T1000 (cell line): ENCODE results near the gene IL18R1.
"Not testable (repeated sequence)": the region's sequence is repeated elsewhere in the genome, so short reads cannot be mapped to it uniquely, and the experiment has no call there.

Source experiments
- DNase-seq: peaks from one replicate; lab custom pipeline; 2025; ENCODE audit warnings: mixed read lengths; lab: John Stamatoyannopoulos, UW

The IL18R1 gene, protein sequence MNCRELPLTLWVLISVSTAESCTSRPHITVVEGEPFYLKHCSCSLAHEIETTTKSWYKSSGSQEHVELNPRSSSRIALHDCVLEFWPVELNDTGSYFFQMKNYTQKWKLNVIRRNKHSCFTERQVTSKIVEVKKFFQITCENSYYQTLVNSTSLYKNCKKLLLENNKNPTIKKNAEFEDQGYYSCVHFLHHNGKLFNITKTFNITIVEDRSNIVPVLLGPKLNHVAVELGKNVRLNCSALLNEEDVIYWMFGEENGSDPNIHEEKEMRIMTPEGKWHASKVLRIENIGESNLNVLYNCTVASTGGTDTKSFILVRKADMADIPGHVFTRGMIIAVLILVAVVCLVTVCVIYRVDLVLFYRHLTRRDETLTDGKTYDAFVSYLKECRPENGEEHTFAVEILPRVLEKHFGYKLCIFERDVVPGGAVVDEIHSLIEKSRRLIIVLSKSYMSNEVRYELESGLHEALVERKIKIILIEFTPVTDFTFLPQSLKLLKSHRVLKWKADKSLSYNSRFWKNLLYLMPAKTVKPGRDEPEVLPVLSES

DNA sequence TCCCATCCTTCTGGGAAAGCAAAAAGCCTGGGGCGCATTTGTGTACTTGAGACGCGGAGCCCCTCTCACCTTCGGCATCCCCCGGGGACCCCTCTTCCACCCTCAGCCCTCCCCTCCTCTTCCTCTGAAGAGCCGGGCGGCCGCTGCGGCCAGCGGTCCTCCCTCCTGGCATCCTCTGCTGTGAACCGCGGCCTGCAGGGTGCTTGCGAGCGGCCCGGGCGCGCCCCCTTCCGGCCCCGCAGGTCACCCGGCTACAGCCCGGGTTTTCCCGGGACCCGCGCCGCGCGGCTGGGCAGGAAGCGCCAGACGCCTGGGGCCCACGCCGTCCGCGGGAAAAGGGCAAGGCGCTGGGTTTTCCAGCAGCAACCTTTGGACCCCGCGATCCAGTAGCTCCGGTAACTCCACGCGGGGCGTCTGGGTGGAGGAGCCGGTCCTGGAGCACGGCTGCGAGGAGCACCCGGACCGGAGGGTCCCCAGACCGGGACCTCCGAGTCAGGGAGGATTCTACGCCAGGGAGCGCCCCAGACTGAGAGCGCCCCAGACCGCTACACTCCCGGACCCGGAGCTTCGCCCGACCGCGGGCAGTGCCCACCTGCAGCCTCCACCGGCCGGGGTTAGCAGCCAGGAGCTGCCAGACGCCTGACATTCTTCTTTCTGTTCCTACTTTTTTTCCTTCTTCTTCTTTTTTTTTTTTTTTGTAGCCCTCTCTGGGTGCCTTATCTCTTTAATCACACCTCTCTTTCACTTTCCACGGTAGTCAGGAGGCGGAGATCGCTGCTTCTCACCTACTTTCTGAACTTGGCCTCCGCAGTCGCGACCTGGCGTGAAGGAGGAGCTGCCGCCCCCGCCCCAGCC, at the start of gene IL18R1:
Gene IL18R1, plus strand, starts transcription at position 271 of the 855 bp plus-strand sequence. CDS start 6,865 bp downstream, outside the sequence.
- DNase-seq = peak; percentile 63

DNA sequence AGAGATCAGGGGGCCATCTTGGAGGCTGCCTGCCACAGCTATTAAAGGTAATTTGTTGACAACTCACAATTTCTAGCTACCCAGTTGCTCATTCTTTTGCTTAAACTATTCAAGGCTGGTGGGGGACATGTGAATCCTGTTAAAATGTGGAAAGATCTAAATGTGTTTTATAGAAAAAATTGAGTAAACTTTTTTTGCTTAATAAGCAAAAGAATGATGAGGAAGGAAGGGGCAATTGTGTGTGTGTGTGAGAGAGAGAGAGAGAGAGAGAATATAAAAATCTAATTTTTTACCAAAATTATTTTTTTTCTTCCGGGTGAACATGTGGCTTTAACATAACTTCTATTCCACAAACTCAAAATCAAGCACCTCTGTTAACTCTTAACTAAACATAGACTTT, 49.5 kb upstream of the IL18R1 start:
- no peak for DNase-seq

DNA sequence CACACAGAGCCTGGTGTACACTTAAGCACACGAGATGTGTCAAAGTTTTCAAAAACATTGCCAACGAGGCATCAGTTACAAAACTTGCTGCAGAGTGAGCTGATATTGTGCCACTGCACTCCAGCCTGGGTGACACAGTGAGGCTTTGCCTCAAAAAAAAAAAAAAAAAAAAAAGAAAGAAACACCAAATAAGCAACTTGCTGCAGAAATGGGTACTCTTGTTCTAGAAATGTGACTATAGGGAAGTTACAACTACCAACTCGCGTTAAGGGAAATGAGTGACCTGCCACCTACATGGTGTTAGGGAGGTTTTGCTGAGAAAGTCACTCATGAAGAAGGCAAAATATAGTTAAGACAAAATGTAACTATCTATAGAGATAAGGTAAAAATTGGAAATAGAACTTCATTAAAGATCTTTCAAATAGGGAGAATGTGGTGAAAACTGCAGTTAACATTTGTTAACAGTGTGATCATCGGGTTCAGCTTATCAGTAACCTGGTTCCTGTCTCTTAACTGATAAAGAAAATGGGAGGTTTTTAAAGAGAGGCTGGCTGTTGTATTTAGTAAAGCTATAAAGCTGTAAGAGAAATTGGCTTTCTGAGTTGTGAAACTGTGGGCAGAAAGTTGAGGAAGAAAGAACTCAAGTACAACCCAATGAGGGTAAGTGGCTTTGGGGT, 44.5 kb upstream of the IL18R1 start, which contains the start of gene IL1RL1:
Gene IL1RL1, plus strand, starts transcription at position 600 of the 677 bp plus-strand sequence. CDS start 26,702 bp downstream, outside the sequence.
- no peak for DNase-seq

DNA sequence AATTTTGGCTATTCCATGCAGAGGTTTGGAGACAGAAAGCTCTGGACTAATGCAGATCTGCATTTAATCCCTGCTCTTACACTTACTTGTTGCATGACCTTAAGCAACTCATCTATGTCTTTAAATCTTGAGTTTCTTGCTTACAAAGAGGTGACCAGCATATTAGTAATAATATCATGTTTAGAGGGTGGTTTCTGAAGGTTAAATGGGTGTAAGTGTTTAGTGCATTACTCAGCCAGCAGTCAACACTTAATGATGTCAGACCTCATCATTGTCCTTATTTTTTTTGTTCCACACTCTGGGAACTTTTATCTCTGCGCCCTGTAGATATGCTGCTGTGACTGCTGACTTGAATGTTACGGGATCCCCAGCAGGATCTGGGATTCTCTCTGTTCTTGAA, 42.6 kb upstream of the IL18R1 start:
- DNase-seq = no peak

DNA sequence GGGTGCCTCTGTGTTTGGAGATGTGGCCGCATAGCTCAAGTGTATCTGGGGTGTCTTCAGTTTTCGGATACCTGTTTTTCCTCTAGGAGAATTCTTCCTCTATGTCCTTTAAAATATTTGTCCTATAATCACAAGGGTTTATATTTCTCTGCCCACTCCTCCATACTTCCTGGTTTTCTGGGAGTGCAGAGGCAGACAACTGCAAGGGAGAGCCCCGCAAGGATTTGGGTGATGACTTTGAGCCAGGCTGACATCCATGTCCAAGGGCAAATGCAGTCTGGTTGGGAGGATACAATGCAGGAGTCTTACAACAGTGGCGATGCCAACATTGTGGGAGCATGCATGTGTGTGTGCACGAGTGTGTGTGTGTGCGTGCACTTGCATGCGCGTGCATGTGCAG, 42.1 kb upstream of the IL18R1 start:
- DNase-seq = no peak

DNA sequence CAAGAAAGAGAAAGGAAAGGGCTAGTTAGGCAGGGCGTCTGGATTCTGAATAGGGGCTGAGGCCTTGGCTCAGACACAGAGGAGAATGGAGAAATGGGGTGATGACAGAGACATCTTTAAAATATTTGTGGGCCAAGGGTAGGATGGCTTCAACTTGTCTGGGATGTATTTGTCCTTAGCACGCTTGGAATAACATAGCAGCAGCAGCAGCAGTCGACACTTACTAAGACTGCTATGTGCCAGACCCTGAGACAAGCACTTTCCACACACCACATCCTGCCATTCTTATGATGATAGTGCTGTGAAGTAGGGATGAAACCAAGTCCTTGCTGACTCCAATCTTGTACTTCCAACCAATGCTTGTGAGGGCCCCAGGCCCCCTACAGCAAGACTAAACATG, 41.6 kb upstream of the IL18R1 start:
- DNase-seq = no peak

DNA sequence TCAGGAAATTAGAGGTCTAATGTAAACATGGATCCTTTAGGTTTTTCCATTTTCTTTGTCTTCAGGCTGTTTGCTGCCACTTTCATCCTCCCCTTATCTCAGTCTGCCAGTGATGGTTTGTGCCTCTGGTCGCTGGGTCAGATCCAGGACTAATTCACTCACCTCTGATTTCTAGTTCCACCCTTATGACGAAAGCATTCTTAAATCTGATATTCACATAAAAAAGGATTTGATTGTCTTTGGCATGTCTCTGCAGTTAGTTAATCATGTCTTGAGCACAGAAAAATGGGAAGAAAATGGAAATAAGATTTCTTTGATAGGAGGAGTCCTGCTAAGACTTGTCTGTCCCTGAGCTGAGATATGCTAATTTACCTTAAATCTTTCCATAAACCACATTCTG, 39.7 kb upstream of the IL18R1 start:
- no peak for DNase-seq

DNA sequence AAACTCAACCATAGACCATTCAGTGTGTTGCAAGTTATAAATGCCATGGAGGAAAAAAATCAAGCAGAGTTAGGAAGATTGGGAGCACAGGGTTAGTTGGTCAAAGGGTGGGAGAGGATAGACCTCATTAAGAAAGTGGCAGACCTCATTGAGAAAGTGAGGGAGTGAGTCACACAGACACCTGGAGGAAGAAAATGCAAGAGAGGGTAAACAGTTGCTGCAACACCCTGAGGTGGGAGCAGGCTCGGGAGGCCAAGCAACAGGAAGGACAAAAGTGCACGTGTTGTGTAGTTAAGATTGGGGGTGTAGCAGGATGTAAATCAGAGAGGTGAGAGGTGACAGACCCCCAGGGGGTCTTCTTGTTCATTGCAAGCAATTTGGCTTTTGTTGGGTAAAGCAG, 37.9 kb upstream of the IL18R1 start:
- no peak for DNase-seq

DNA sequence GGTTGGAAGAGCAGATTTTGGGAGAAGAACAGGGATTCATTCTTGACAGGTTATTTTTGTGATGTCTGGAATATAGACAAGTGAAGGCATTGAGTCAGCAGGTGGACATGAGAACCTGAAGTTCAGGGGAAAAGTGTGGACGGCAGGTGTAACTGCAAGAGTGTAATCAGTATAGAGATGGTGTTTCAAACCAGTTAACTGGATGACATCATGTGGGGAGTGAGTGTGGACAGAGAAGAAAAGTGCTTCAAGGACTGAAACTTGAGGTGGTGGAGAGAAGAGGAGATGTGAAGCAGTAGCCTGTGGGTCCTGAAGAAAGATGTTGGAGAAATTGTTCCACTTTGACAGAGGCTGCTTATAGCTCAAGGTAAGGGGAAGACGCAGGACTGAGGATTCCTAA, 37.2 kb upstream of the IL18R1 start:
- DNase-seq = no peak

DNA sequence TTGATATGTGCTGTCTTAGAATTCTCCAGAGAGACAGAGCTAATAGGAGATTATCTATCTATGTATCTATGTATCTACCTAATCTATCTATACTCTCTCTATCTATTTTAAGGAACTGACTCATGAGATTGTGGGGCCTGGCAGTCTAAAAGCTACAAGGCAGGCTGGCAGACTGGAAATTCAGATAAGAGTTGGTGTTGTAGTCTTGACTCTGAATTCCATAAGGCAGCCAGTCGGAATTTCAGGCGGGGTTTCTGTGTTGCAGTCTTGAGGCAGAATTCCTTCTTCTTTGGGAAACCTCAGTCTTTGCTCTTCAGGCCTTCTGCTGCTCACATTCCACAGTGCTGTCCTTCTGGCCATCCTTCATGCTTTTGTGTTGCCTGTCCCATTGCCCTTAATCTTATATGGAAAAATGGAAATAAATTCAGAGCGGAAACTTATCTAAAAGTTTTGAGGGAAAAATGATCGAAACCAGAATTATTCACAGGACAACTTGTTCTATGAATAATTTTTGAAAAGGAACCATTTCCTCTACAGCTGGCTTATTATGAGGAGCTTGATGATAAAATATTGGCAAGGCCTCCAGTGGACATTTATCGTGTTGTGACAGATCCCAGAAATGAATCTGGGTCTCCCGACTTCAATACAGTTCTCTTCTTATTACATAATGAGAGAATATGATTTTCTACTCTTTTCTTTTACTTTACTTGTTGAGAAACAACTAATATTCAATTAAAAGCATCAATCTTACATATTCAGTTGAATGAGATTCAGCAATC, 33.5 kb upstream of the IL18R1 start:
- DNase-seq = no peak

DNA sequence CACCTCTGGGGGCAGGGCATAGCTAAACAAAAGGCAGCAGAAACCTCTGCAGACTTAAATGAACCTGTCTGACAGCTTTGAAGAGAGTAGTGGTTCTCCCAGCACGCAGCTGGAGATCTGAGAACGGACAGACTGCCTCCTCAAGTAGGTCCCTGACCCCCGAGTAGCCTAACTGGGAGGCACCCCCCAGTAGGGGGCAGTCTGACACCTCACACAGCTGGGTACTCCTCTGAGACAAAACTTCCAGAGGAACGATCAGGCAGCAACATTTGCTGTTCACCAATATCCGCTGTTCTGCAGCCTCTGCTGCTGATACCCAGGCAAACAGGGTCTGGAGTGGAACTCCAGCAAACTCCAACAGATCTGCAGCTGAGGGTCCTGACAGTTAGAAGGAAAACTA, 30.7 kb upstream of the IL18R1 start:
- DNase-seq = not testable (repeated sequence)

DNA sequence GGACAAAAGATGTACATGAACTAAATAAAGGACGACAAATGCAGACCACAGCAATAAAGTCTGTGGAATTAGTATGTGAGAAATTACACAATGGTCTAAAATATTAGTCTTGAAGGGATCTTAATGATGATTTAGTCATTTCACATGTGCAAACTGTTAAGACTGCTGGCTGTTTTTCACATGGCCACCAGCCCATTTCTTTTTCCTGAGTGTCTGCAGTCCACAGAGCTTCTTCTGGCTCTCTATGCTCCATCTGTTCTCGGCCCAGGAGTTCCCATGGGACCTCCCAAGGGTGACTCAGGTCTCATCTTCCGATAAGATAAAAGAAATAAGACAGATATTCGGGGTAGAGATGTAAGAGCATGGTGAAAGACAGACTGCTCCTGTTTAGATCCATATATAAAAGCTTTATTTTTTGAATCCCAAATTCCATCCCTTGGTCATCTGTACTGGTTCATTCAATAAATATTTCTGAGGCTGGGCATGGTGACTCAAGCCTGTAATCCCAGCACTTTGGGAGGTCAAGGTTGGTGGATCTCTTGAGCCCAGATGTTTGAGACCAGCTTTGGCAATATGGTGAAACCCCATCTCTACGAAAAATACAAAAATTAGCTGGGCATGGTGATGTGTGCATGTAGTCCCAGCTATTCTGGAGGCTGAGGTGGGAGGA, 24.1 kb upstream of the IL18R1 start:
- no peak for DNase-seq

DNA sequence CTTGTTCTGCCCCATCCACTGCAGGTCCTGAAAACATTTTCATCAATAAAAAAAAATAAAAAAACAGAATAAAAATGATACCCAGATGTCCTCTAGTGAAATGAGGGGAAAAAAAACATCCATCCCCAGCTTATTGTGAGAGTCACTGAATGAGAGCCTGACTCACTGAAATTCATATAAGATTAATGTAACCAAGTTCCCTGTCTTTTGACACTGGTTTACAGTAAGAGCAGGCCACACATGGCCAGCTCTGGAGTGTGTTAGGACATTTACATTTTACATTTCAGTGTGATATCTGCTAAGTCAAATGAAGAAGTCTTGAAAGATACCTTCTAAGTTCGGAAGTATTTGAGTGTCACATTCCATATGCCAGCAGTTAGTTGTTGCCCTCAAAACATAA, 21.1 kb upstream of the IL18R1 start:
- no peak for DNase-seq

DNA sequence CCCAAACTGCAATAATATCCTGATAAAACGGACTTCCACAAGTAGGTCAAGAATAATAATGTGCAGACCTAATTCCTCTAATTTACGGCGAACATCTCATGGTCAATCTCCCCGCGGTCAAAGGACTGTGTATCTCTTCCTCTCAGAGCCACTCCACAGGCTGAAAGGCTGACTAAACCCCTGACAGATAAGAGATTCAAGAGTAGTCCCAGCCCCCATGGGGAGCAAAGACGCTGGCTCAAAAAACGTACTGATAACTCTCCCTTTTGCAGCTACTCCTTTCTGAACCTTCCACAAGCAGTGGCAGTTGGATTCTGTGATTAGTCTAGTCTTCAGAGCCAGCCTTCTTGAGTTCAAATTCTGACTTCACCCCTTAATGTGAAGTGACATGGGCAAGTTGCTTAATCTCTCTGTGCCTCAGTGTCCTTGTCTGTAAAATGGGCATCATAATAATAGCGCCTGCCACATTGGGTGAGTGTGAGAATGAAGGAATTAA, 19.7 kb upstream of the IL18R1 start:
- no peak for DNase-seq

DNA sequence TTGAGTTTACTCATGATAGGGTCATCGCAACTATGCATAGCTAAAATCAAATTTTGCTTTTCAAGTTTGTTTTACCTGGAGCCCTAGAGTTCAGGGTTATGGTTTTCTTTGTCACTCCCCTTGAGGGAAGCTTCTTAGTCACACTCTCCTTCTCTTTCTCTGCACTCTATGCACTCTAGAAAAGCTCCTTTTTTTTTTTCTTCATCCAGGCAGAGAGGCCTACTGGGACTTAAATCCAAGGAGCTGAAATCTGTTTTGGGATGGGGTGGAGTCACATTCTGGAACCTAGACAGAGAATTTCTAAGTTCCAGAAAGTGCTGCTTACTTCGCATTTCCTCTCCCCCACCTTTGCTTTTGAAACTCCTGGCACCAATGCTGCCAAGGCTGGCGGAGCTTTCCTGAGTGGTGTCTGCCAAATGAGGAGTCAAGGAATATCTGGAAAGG, 19.1 kb upstream of the IL18R1 start:
- no peak for DNase-seq

DNA sequence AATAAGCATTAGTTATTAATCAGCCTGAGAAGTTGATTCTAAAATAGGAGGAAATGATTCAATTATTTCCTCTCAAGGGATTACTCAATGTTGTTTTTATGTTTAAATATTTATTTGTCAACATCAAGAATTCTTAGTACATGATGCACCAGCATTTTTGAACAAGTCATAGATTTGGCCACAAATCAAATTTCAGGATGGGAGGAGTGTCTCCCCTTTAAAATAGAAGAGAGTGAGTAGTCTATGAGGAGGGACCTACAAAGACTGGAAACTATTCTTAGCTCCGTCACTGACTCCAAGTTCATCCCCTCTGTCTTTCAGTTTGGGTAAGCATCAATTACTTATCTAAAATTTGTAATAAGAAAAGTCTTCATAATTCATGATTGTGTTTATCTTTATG, 18.6 kb upstream of the IL18R1 start:
- no peak for DNase-seq

DNA sequence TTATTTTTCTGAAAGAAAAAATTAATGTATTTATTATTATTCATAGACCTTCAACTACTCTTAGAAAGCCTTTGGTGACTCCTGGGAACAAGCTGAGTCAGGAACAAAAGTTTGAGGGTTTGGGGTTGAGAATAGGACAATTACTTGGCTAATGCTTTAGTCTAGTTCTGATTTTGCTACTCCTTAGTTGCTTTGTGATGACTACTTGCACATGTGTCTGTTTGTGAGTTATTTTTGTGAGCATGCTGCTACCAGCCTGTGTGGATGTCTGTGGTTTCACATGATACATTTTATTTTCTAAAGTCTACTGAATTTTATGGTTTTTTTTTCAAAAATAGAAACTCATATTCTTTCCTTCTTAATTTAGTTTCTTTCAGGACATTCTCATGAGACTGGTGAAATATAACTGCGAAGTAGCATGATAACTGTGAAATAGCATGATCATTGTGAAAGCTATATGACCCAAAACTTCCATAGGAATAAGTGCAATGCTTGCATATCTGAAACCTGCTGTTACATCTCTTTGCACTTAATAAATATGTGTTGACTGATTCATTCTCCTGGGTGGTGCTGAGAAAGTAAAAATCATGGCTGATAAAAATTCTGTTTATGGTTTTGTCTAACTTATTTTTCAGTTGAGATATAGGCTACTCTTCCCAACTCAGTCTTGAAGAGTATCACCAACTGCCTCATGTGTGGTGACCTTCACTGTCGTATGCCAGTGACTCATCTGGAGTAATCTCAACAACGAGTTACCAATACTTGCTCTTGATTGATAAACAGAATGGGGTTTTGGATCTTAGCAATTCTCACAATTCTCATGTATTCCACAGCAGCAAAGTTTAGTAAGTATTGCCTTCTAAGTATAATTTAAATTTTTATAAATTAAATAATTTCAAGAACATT, 17.9 kb upstream of the IL18R1 start:
- DNase-seq = no peak

DNA sequence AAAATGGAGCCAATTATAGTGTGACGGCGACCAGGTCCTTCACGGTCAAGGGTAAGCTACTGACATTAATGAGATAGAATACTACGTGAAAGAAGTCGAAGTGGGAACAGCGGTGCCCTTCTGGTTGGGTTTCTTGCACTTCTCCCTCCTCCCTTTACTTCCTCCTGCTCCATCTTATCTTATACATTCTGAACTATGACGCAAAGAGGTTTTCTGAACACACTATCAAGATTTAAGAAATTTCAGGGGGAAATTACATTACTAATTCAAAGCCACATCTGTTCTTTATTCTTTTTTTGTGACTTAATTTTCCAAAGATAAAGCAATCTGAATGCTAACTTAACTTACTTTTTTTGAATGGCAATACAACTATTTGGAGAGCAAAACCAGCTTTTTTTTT, 14.8 kb upstream of the IL18R1 start:
- DNase-seq = no peak

DNA sequence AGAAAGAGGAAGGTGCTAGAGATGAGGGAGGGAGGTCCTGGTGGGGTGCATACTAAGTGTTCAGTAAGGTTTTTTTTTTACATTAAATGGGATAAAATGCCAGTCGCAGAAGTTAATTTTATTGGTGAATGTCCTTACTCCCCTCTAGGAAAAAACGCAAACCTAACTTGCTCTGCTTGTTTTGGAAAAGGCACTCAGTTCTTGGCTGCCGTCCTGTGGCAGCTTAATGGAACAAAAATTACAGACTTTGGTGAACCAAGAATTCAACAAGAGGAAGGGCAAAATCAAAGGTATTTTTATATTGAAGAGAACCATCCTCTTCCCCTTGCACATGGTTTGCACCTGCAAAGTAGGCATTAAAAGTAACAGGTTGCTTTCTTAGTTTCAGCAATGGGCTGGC, 12.7 kb upstream of the IL18R1 start:
- DNase-seq = no peak

DNA sequence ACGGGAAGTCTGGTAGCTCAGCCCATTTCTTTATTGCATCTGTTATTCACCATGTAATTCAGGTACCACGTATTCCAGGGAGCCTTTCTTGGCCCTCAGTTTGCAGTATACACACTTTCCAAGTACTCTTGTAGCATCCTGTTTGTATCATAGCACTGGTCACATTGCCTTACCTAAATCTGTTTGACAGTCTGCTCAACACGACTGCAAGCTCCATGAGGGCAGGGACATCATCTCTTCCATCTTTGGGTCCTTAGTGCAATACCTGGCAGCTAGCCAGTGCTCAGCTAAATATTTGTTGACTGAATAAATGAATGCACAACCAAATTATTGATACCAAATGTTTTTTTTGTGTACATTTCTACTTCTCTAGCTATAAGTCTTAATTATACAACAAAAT, 11.2 kb upstream of the IL18R1 start:
- DNase-seq = no peak
